NCI-H2227 (cell line): Measurements from ENCODE around the gene C5.

Experiments
- DNase-seq: peaks from one replicate; lab custom pipeline; 2025; ENCODE audit not compliant: unreplicated experiment; lab: John Stamatoyannopoulos, UW

Gene C5

DNA sequence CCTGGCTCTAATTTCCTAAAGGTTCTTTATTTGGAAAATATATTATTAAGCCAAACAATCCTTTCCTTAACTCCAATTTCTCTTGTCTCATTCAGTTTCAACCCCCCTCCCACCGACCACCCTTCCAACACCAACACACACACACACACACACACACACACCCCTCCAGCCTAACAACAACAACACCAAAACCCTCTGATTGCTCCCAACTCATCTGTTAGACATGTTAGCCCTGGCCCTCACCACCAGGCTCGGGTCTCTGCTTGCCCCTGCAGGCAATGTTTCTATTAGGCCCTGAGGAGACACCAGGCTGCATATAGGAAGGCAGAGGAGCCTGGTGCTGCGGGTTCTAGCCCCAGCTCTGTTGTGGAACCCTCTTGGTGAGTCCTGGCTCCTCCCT lies 105.1 kb downstream of the C5 start:
- no peak for DNase-seq

GRCh38 chr9:120944434-120944843 lies 105.6 kb downstream of the C5 start:
- DNase-seq, result no peak

GRCh38 chr9:120942186-120943001 lies 107.7 kb downstream of the C5 start:
- DNase-seq, result no peak

DNA sequence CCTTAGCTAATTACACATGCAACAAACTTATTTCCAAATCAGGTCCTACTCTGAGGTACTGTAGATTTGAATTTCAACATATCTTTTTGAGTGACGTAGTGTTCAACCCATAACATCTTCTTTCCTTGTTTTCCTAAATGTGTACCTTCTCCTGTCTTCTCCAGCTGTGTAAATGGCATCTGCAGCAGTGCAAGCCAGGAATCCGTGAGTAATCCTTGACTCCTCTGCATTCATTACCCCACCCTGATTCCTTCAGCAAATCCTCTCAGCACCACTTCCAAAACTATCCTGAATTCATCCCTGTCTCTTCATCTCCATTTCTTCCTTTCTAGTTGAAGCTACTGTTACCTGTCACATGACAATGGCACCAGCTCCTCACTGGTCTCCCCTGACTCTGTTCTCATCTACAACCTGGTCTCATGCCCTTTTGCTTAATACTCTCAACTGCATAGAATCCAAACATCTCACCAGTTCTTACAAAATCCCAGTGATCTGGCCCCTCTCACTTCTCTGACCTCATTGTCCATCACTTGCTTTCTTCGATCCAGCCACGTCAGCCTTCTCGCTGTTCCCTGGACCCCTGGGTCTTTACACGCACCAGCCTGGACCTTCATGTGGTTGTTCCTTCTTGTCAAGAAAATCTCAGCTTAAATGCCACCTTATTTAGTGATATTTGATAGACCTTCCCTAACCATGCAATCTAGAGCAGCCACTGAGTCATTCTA lies 108.9 kb downstream of the C5 start:
- DNase-seq, result no peak

GRCh38 chr9:120940573-120940972 lies 109.5 kb downstream of the C5 start:
- DNase-seq, result no peak

- no peak for DNase-seq
Observed at GRCh38 chr9:120938851-120939250, 111.2 kb downstream of the C5 start.

GRCh38 chr9:120937596-120937995 lies 112.5 kb downstream of the C5 start:
- no peak for DNase-seq

DNA sequence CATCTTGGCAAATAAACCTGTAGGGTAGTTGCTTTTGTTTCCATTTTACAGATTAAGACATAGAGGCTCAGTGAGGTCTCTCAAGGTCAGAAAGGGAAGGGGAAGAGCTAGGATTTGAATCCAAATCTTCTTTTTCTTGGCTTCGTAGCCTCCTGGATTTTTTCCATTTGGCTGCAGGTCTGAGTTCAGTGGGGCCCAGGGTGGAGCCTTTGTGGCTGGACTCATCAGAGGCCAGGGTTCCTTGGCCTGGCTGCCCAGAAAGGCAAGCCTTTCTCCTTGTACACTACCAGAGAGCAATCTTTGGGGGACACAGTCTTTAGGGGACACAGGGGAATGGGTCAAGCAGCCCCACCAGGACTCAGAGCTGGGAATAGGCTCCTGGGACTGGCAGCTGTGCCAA lies 112.9 kb downstream of the C5 start:
- no peak for DNase-seq

GRCh38 chr9:120936764-120937122 lies 113.3 kb downstream of the C5 start:
- no peak for DNase-seq

DNA sequence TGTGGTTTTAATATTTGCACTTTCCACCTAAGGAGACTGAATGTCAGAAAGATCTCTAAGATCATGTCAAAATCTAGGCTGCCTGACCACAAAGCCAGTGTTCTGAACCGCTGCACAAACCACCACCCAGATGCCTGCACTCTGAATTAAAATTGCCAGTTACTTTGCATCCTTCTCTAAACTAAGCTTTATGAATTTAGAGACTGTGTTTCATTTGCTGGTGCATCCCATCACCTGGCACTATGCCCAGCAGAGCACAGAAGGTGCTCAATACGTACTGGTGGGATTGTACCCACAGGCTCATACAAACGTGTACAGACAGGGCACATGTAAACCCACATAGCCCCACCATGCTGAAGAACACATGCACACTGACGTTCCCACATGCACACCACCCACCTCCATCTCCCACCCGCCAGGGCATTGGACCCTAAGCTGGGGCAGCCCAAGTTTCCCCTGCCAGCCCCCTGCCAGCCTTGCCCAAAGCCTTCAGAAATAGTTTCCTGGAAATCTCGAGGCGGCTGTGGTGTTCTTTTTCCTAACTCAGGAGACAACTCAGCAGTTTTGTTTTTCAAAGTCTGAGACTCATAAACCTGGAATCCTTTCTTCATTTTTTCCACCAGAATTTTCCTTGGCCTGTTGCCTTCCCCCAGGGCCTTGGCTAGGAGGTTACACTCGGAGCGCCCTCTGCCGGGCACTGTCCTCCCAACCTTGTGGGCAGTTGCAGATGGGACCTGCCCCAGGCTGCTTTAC lies 113.9 kb downstream of the C5 start:
- peak; percentile 80 for DNase-seq

DNA sequence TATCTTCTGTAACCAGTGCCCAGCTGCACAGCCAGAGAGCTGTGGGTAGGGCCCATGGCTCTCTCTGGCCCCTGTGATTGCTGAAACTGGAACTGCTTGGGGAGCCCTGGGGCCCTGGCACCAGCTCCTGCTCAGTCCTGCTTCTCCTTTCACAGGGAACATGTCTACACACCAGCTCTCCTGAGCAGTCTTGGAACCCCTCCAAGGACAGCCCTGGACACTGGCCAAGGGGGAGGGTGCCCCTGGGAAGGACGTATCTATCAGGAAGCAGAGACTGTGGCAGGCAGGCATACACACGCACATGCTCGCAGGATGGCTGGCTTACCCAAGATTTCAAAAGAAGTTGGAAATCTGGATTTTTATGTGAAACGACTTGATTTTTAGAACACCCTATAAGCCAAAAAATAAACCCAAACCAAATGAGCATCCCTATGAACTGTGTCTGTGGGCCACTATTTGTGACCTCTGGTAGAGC lies 114.7 kb downstream of the C5 start:
- DNase-seq, result peak; percentile 79

DNA sequence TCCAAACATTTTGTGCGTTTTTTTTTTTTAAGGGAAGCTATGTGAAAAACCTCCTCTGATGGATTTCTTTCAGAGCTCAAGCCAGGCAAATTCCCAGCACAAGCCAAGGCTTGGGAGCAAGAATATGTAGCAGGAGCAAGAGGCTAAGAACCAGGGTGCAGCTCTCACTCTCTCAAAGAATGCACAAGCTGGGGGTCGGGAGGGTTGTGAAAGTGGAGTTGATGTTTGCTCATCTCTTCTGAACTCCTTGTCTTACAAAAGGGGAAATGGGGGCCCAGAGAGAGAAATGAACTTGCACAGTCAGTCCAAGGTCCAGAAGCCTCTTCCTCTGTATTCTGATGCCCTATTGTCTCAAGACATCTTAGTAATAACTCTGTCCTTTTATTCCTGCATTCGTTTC lies 115.8 kb downstream of the C5 start:
- DNase-seq, result no peak

GRCh38 chr9:120933310-120934055 lies 116.6 kb downstream of the C5 start:
- DNase-seq, result no peak

DNA sequence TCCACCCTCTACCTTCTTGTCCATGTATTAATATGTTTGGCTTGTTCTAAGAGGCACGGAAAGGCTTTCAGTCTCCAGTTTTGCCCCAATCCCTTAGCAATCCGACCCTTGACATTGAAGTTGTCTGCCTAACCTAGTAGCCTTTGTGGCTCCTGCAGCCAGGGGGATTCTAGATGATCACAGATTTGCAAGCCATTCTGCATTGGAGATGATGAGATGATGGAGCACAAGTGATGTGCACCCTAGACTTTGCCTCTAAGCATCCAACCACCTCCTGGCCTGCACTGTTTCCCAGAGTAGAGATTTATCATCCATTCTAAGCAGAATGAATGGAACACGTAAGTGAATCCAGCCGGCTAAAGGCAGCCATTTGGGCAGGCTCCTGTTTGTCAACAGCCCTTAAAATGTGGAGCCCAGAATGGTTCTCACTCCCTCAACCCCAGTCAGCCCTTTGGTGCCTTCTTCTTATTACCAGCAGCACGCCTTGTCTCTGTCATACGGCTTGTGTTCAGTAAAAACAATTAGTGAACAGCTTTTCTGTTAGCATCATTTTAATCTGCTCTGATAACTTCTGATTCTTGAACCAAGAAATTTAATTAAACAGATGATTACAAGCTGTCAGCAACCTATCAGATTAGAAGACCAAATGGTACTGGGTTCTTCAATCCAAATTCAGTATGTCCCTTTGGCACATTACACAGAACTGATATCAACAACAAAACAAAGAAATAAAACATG lies 117.8 kb downstream of the C5 start:
- DNase-seq, result no peak

DNA sequence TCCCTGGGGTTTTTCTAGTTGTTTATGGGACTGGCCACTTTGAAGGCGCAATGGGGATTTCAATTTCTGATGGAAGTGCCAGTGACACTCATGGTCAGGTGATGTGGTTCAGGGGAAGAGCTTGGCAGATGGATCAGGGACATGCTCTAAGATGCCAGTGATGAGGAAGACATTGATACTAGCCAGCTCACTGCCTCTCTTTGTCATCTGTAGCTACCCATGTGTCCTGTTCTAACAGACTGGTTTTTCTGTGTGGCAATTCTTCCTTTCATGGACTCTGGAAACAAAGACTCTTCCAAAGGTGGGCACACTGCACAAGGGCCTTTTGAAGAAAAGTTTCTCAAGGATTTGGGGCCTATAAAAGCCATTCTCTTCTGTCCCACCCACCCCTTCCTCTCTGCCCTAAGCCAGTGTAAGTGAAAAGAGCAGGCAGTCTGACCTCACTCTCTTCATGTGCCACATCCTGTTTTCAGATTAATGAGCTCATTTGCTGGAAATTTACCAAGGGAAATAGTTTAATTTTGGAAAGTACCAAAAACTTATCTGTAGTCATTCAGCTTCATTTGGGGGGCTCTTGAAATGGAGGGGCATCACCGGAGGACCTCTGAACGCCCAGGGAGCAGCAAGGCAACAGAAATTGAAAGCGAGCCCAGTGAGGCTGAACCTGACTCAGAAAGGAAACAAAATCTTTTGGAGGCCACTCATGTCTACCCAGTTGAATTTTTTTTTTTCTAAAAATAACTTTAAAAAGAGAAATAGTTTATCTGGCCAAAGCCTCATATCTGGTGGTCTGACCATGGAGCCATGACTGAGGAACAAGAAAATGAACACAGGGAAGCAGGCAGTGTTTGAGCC lies 118.6 kb downstream of the C5 start:
- no peak for DNase-seq

DNA sequence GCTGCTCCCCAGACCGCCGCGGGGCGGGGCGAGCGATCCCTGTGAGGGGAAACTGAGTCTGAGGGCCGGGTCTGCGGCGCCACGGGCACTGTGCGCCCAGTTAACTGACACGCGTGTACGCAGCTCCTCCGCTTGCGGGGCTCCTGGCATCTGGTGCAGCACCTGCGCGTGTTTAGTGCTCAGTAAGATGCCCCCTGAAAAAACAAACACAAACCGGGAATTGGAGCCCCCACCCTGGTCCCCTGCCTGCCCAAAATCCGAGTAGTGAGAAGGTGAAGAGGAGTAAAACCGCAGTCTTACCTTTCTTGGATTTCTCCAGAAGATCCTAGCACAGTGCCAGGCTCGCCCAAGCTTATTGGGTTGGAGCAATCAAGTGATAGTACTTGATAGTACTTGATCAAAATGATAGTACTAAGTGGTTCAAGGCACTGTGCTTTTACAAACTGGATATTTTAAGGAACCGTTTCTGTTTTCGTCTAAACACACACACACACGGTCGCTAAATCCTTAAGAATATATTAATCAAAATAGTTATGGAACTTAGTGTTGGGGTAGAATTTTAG lies 120.8 kb downstream of the C5 start:
- DNase-seq, result no peak

DNA sequence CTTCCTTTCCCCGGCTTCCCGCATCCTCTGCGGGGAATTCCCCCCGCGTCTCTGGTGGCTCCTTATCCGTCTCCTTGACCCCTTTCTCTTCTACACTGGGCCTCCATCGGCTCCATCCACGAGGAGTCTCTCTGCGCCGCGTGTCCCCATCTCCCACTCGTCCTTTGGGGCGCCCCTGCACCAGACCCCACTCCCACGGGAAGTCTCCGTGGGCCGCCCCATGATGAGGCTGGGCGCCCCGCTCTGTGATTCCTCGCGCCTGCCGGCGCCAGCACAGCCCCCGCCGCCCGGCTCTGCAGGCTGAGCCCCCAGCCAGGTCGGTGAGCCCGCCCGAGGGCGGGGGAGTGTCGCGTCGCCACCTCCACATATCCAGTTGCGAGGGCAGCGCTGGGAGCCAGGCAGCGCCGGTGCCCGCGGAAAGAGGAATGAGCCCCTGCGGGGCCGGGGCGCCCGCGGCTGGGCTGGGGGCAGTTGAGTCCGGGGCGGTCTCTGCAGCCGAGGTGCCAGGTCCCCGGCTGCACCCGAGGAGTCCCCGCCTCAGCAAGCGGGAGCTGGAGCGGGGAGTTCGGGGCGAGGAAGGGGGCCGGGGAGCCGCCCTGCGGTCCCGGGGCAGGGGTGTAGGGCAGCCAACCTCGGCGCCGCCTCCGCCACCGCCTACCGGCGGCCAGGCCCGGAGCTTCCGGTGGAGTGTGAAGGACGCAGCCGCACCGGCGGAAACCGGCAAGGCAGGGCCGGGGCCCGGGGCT lies 121.4 kb downstream of the C5 start:
- DNase-seq, result peak; percentile 58

DNA sequence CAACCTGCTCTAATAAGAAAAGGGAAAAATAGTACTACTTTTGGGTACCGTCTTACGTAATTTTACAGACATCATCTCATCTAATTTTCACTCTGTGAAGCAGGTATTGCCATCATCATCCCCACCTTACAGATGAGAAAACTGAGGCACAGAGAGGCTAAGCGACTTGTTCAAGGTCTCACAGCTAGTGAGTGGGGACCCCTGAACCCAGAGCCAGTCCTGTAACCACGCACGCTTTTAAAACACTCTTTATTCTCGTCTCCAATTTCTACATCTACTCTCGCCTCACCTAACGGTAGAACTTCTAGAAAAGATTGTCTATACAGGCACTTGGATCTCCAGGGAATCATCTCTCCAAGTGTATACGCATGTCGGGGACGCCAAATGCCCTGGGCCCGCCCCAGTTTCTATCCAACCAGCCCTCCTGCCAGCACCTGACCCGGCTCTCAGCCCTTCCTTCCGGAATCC lies 122.0 kb downstream of the C5 start:
- peak; percentile 25 for DNase-seq
